Natural killer cell treated with Interleukin-12 subunit alpha and Interleukin-12 subunit beta and Interleukin-15 and Interleukin-18, amount 100 ng/mL, for 72 hours (primary cell): ENCODE measurements around the gene ZNF473. TPM values are rescaled to one million over a fixed set of nuclear protein-coding genes. Genes with fewer than 3 reads are reported as not detected.

ENCODE experiments used
- ATAC-seq, 2 donors: fragments of 150-1000 bp; cut with Tn5 transposase in 1 of 2; sonication (Bioruptor Pico), chemical (Tn5 transposase) in 1 of 2; 2 replicates each; pipeline ENCODE4 v1.10.0; 2021
- DNase-seq: peaks from one replicate; pipeline ENCODE4 v3.0.0; 2022; ENCODE audit warnings: low spot score
- H3K27ac Mint-ChIP-seq, 2 donors: 1 replicate in 1 of 2; 2 replicates in 1 of 2; pipeline ENCODE4 v1.8.0; 2022; ENCODE audit warnings: mixed read lengths in 2 of 2, mild to moderate bottlenecking in 1 of 2, moderate library complexity in 1 of 2
- H3K27me3 Mint-ChIP-seq, 2 donors: 1 replicate in 1 of 2; 2 replicates in 1 of 2; pipeline ENCODE4 v1.8.0; 2022; ENCODE audit warnings: mixed read lengths in 2 of 2
- H3K36me3 Mint-ChIP-seq: one replicate; pipeline ENCODE4 v1.8.0; 2022; ENCODE audit warnings: mixed read lengths
- H3K4me1 Mint-ChIP-seq, 2 donors: 1 replicate in 1 of 2; 2 replicates in 1 of 2; pipeline ENCODE4 v1.8.0; 2022; ENCODE audit warnings: low read depth in 2 of 2, mixed read lengths in 2 of 2, mild to moderate bottlenecking in 1 of 2
- H3K4me3 Mint-ChIP-seq: one replicate; pipeline ENCODE4 v1.8.0; 2022; ENCODE audit warnings: mixed read lengths
- H3K9me3 Mint-ChIP-seq: 2 replicates; pipeline ENCODE4 v1.8.0; 2022; ENCODE audit warnings: mixed read lengths
- total RNA-seq, 2 donors: library from RNA; stranded (reverse); gene quantifications; one replicate each; pipeline ENCODE4 v1.2.3, GENCODE V29; 2022

Gene ZNF473
- total RNA-seq, 2 donors from 2014 or later, result 6.2 to 10.3 TPM

- Mint-ChIP-seq H3K36me3 (peaks cover 11% of the 10 kb centered on the region), H3K27me3 (no peaks in the 10 kb centered on the region), H3K4me1 (peaks cover 11 to 19% of the 10 kb centered on the region in 2 donors), H3K27ac (no peak overlapping the region), H3K4me3 (no peak overlapping the region), H3K9me3 (no peaks in the 10 kb centered on the region)
- no peak for ATAC-seq
- DNase-seq, result no peak
These were observed 5.3 kb upstream of the ZNF473 start for GRCh38 chr19:50020481-50020880.

GRCh38 chr19:50022823-50023222 is 3.0 kb upstream of the ZNF473 start:
- no peak overlapping the region for H3K4me3 Mint-ChIP-seq
- H3K27me3 Mint-ChIP-seq, result no peaks in the 10 kb centered on the region
- peaks cover 29 to 37% of the 10 kb centered on the region in 2 donors for H3K4me1 Mint-ChIP-seq
- DNase-seq (no peak), ATAC-seq (no peak)
- no peaks in the 10 kb centered on the region for H3K9me3 Mint-ChIP-seq
- peaks cover 7% of the 10 kb centered on the region for H3K36me3 Mint-ChIP-seq
- no peak overlapping the region for H3K27ac Mint-ChIP-seq

GRCh38 chr19:50024719-50025021 is 1.1 kb upstream of the ZNF473 start:
- Mint-ChIP-seq H3K27ac (peak overlapping the region; percentile 97 to 99), H3K27me3 (no peaks in the 10 kb centered on the region), H3K4me1 (peaks cover 29 to 37% of the 10 kb centered on the region in 2 donors), H3K4me3 (peak overlapping the region; percentile 94), H3K36me3 (peaks cover 7% of the 10 kb centered on the region), H3K9me3 (no peaks in the 10 kb centered on the region)
- ATAC-seq (no peak), DNase-seq (no peak)

GRCh38 chr19:50025022-50025793 is 597 bp upstream of the ZNF473 start, which contains the start of gene VRK3:
Gene VRK3 (minus strand): TSS chr19:50025372. CDS start chr19:50016162, 9,210 bp downstream.
- H3K9me3 Mint-ChIP-seq, result no peaks in the 10 kb centered on the region
- peak within 1 kb of the TSS; percentile 94 for H3K4me3 Mint-ChIP-seq
- peak; percentile 94 for ATAC-seq
- peak within 1 kb of the TSS; percentile 97 to 99 for H3K27ac Mint-ChIP-seq
- peak; percentile 99 for DNase-seq
- no peaks in the 10 kb centered on the region for H3K27me3 Mint-ChIP-seq
- peaks cover 29 to 37% of the 10 kb centered on the region in 2 donors for H3K4me1 Mint-ChIP-seq
- peaks cover 7% of the 10 kb centered on the region for H3K36me3 Mint-ChIP-seq

GRCh38 chr19:50026550-50026906 is 723 bp downstream of the ZNF473 start:
- Mint-ChIP-seq H3K27ac (peak overlapping the region; percentile 97 to 99), H3K36me3 (peaks cover 7% of the 10 kb centered on the region), H3K27me3 (no peaks in the 10 kb centered on the region)

GRCh38 chr19:50030225-50030624 is 4.4 kb downstream of the ZNF473 start:
- ATAC-seq (no peak), DNase-seq (no peak)
- H3K4me3 Mint-ChIP-seq, result no peak overlapping the region
- no peaks in the 10 kb centered on the region for H3K9me3 Mint-ChIP-seq
- H3K27ac Mint-ChIP-seq, result no peak overlapping the region
- peaks cover 28 to 32% of the 10 kb centered on the region in 2 donors for H3K4me1 Mint-ChIP-seq
- no peaks in the 10 kb centered on the region for H3K27me3 Mint-ChIP-seq
- peaks cover 7% of the 10 kb centered on the region for H3K36me3 Mint-ChIP-seq

More at GRCh38 chr19:50026550-50026906, 723 bp downstream of the ZNF473 start:
- ATAC-seq (no peak), DNase-seq (no peak)
- H3K4me3 Mint-ChIP-seq, result peak overlapping the region; percentile 94
- H3K4me1 Mint-ChIP-seq, result peaks cover 32 to 41% of the 10 kb centered on the region in 2 donors
- H3K9me3 Mint-ChIP-seq, result no peaks in the 10 kb centered on the region

GRCh38 chr19:50030937-50031336 is 5.1 kb downstream of the ZNF473 start:
- H3K4me3 Mint-ChIP-seq, result no peak overlapping the region
- no peak for ATAC-seq

GRCh38 chr19:50036908-50037307 is 11.1 kb downstream of the ZNF473 start:
- no peak overlapping the region for H3K27ac Mint-ChIP-seq
- H3K4me3 Mint-ChIP-seq, result no peak overlapping the region
- no peaks in the 10 kb centered on the region for H3K27me3 Mint-ChIP-seq
- H3K36me3 Mint-ChIP-seq, result peaks cover 9% of the 10 kb centered on the region
- H3K9me3 Mint-ChIP-seq, result no peaks in the 10 kb centered on the region
- no peak for ATAC-seq
- H3K4me1 Mint-ChIP-seq, result peaks cover 4% of the 10 kb centered on the region in 2 donors
- DNase-seq, result no peak

More at GRCh38 chr19:50030937-50031336, 5.1 kb downstream of the ZNF473 start:
- DNase-seq, result no peak
- Mint-ChIP-seq H3K9me3 (no peaks in the 10 kb centered on the region), H3K4me1 (peaks cover 22 to 25% of the 10 kb centered on the region in 2 donors), H3K27me3 (no peaks in the 10 kb centered on the region), H3K27ac (no peak overlapping the region), H3K36me3 (peaks cover 2% of the 10 kb centered on the region)

- Mint-ChIP-seq H3K36me3 (peaks cover 38% of the 10 kb centered on the region), H3K27ac (no peak overlapping the region), H3K9me3 (peaks cover 15% of the 10 kb centered on the region), H3K4me1 (peaks cover 0 to 7% of the 10 kb centered on the region in 2 donors), H3K4me3 (no peak overlapping the region), H3K27me3 (no peaks in the 10 kb centered on the region)
- DNase-seq (no peak), ATAC-seq (no peak)
These were observed 14.2 kb downstream of the ZNF473 start for GRCh38 chr19:50039968-50040367.

- DNase-seq (no peak), ATAC-seq (no peak)
- Mint-ChIP-seq H3K27me3 (no peaks in the 10 kb centered on the region), H3K4me1 (peaks cover 0 to 7% of the 10 kb centered on the region in 2 donors), H3K9me3 (peaks cover 19% of the 10 kb centered on the region), H3K27ac (no peak overlapping the region), H3K36me3 (peaks cover 48% of the 10 kb centered on the region), H3K4me3 (no peak overlapping the region)
These were observed 15.2 kb downstream of the ZNF473 start for GRCh38 chr19:50040967-50041366.

GRCh38 chr19:50042363-50043024 is 16.7 kb downstream of the ZNF473 start:
- peaks cover 19% of the 10 kb centered on the region for H3K9me3 Mint-ChIP-seq
- ATAC-seq, result no peak

GRCh38 chr19:50043967-50044366 is 18.2 kb downstream of the ZNF473 start:
- Mint-ChIP-seq H3K27me3 (no peaks in the 10 kb centered on the region), H3K4me3 (no peak overlapping the region), H3K4me1 (peaks cover 0 to 9% of the 10 kb centered on the region in 2 donors), H3K9me3 (peaks cover 19% of the 10 kb centered on the region), H3K27ac (no peak overlapping the region), H3K36me3 (peaks cover 57% of the 10 kb centered on the region)
- DNase-seq (no peak), ATAC-seq (no peak)

More at GRCh38 chr19:50042363-50043024, 16.7 kb downstream of the ZNF473 start:
- Mint-ChIP-seq H3K4me3 (no peak overlapping the region), H3K36me3 (peaks cover 53% of the 10 kb centered on the region), H3K27ac (peak overlapping the region in 1 of 2 donors; percentile 6), H3K4me1 (peaks cover 0 to 7% of the 10 kb centered on the region in 2 donors), H3K27me3 (no peaks in the 10 kb centered on the region)
- DNase-seq, result no peak

- ATAC-seq (no peak), DNase-seq (no peak)
- Mint-ChIP-seq H3K27me3 (no peaks in the 10 kb centered on the region), H3K9me3 (peaks cover 19% of the 10 kb centered on the region), H3K4me3 (no peak overlapping the region), H3K36me3 (peaks cover 52% of the 10 kb centered on the region), H3K27ac (no peak overlapping the region), H3K4me1 (peaks cover under 1 to 12% of the 10 kb centered on the region in 2 donors)
These were observed 19.1 kb downstream of the ZNF473 start for GRCh38 chr19:50044922-50045321.
